A549 (cell line): ENCODE measurements around the gene VGF. TPM values are rescaled to one million over a fixed set of nuclear protein-coding genes. Genes with fewer than 3 reads are reported as not detected.
"Not testable (repeated sequence)": the region's sequence is repeated elsewhere in the genome, so short reads cannot be mapped to it uniquely, and the experiment has no call there.

ENCODE experiments used
- ATAC-seq, 2 experiments: fragments of 200-7000 bp in 1 of 2; fragments of >200 bp in 1 of 2; cut with Nextera tagmentation in 1 of 2; cut with Tn5 transposase in 1 of 2; 3 replicates each; pipeline versions ENCODE4 v1.8.0 to v1.9.1; 2018 to 2020; ENCODE audit warnings: mild to moderate bottlenecking in 1 of 2, moderate library complexity in 1 of 2
- CTCF ChIA-PET: fragments of 300-600 bp; sonication (Branson Sonifier 250); formaldehyde crosslinking; extraction: SDS; loops from one replicate; lab custom pipeline; 2021; ENCODE audit warnings: antibody characterized with exemption, inconsistent platforms; lab: Yijun Ruan, JAX
- POLR2A ChIA-PET: fragments of 350-600 bp; formaldehyde crosslinking; extraction: SDS; loops from one replicate; lab custom pipeline; 2021; ENCODE audit warnings: antibody characterized with exemption, inconsistent platforms; lab: Yijun Ruan, JAX
- DNase-seq, 2 experiments: peaks; one replicate each; pipeline versions ENCODE4 v3.0.0 to v3.0.0-alpha.2; 2011 to 2016; ENCODE audit warnings: low read depth in 1 of 2, low spot score in 1 of 2
- FAIRE-seq: peaks from 2 replicates; lab custom pipeline; 2011; peaks lifted over from hg19 to GRCh38; lab: Jason Lieb, UNC
- H3K27ac ChIP-seq, 2 experiments: fragments of >200 bp; sonication (Bioruptor Twin); formaldehyde crosslinking; 3 replicates each; pipeline ENCODE4 v1.5.1; 2016 to 2017
- H3K4me1 ChIP-seq: fragments of >200 bp; sonication (Bioruptor Twin); formaldehyde crosslinking; 3 replicates; pipeline ENCODE4 v1.6.1; 2016
- H3K4me2 ChIP-seq: fragments of >200 bp; sonication (Bioruptor Twin); formaldehyde crosslinking; 3 replicates; pipeline ENCODE4 v1.6.1; 2016
- H3K4me3 ChIP-seq: fragments of >200 bp; sonication (Bioruptor Twin); formaldehyde crosslinking; 3 replicates; pipeline ENCODE4 v1.5.1; 2016
- H3K9me3 ChIP-seq: fragments of >200 bp; sonication (Bioruptor Twin); formaldehyde crosslinking; 3 replicates; pipeline ENCODE4 v1.6.1; 2016
- CEBPB ChIP-seq, 2 experiments: fragments of >200 bp in 1 of 2; sonication (Bioruptor Twin) in 1 of 2; formaldehyde crosslinking in 1 of 2; IDR thresholded peaks; 2 replicates each; pipeline ENCODE4 v1.6.1; 2012 to 2016
- CHD2 ChIP-seq: fragments of 150-350 bp; IDR thresholded peaks from 2 replicates; pipeline ENCODE4 v1.6.1; 2014; ENCODE audit warnings: low read length; ENCODE audit not compliant: partially characterized antibody
- CHD4 ChIP-seq: fragments of 200-600 bp; sonication (generic); IDR thresholded peaks from 2 replicates; pipeline ENCODE4 v1.6.1; 2016; ENCODE audit warnings: antibody characterized with exemption, mild to moderate bottlenecking, borderline replicate concordance
- FOSB ChIP-seq: fragments of 250-450 bp; sonication (Bioruptor Pico); IDR thresholded peaks from 2 replicates; pipeline ENCODE4 v1.5.0; 2020; ENCODE audit warnings: mild to moderate bottlenecking, moderate library complexity
- FOXS1 ChIP-seq: fragments of 250-450 bp; sonication (Bioruptor Pico); IDR thresholded peaks from 2 replicates; pipeline ENCODE4 v1.5.0; 2020; ENCODE audit warnings: mild to moderate bottlenecking, moderate library complexity
- GATA3 ChIP-seq: IDR thresholded peaks from 2 replicates; pipeline ENCODE4 v1.6.1; 2012; ENCODE audit warnings: borderline replicate concordance
- HEYL ChIP-seq: fragments of 250-450 bp; sonication (Bioruptor Pico); IDR thresholded peaks from 2 replicates; pipeline ENCODE4 v1.8.0; 2021; ENCODE audit warnings: mild to moderate bottlenecking, moderate library complexity
- HOXA7 ChIP-seq: fragments of 250-450 bp; sonication (Bioruptor Pico); IDR thresholded peaks from 2 replicates; pipeline ENCODE4 v1.5.0; 2020; ENCODE audit warnings: mild to moderate bottlenecking, moderate library complexity
- JUN ChIP-seq, 2 experiments: fragments of >200 bp; sonication (Bioruptor Twin); formaldehyde crosslinking; IDR thresholded peaks; 2 replicates in 1 of 2; 3 replicates in 1 of 2; pipeline ENCODE4 v1.6.1; 2016 to 2017
- MAZ ChIP-seq: fragments of 150-350 bp; IDR thresholded peaks from 2 replicates; pipeline ENCODE4 v1.6.1; 2014; ENCODE audit warnings: antibody characterized with exemption, low read depth, low read length, borderline replicate concordance
- NR3C1 ChIP-seq: fragments of >200 bp; sonication (Bioruptor Twin); formaldehyde crosslinking; IDR thresholded peaks from 3 replicates; pipeline ENCODE4 v1.6.1; 2017
- PHF8 ChIP-seq: fragments of 200-600 bp; sonication (generic); IDR thresholded peaks from 2 replicates; pipeline ENCODE4 v1.6.1; 2016; ENCODE audit warnings: low read depth, mild to moderate bottlenecking, antibody characterized with exemption, moderate library complexity, borderline replicate concordance
- RAD21 ChIP-seq, 2 experiments: fragments of >200 bp in 1 of 2; sonication (Bioruptor Twin) in 1 of 2; formaldehyde crosslinking in 1 of 2; IDR thresholded peaks in 1 of 2; conservative IDR thresholded peaks in 1 of 2; 2 replicates in 1 of 2; 3 replicates in 1 of 2; pipeline ENCODE4 v1.6.1; 2012 to 2018; ENCODE audit warnings: inconsistent platforms in 1 of 2
- RARB ChIP-seq: fragments of 250-450 bp; sonication (Bioruptor Pico); IDR thresholded peaks from 2 replicates; pipeline ENCODE4 v1.8.0; 2021; ENCODE audit warnings: mild to moderate bottlenecking, moderate library complexity
- RCOR1 ChIP-seq: fragments of 150-350 bp; IDR thresholded peaks from 2 replicates; pipeline ENCODE4 v1.6.1; 2014; ENCODE audit warnings: antibody characterized with exemption, low read length, low read depth
- SMC3 ChIP-seq: fragments of >200 bp; sonication (Bioruptor Twin); formaldehyde crosslinking; IDR thresholded peaks from 3 replicates; pipeline ENCODE4 v1.6.1; 2018; ENCODE audit warnings: inconsistent platforms
- TFCP2L1 ChIP-seq: fragments of 250-450 bp; sonication (Bioruptor Pico); IDR thresholded peaks from 2 replicates; pipeline ENCODE4 v1.5.0; 2021; ENCODE audit warnings: mild to moderate bottlenecking
- TP53 ChIP-seq: fragments of 250-450 bp; sonication (Bioruptor Pico); IDR thresholded peaks from 2 replicates; pipeline ENCODE4 v1.5.0; 2021; ENCODE audit warnings: mild to moderate bottlenecking, moderate library complexity
- WGBS: methylation state at CpG from one replicate; pipeline ENCODE4 v1.1.6; 2017; ENCODE audit errors: missing lambda C conversion rate; 5-methylcytosine and 5-hydroxymethylcytosine counted together
- polyA plus RNA-seq, 4 experiments: library from polyadenylated mRNA; depleted of rRNA in 3 of 4; stranded (reverse); fragments of >200 nt; fragmentation: RNase III in 1 of 4; extraction: RNeasy Plus Mini Kit Qiagen cat#74134 plus additional on column Dnase treatment in 1 of 4; gene quantifications; 2 replicates in 3 of 4; 3 replicates in 1 of 4; pipeline ENCODE4 v1.2.3, GENCODE V29; 2011 to 2017
- TF ChIP-seq, protein P1 (sequence below): IDR thresholded peaks from 2 replicates; pipeline ENCODE4 v1.6.1; 2012

VGF gene
- polyA plus RNA-seq, 2 of the 4 experiments (the other 2 are of a cell fraction): 0.16 to 2.7 TPM

DNA sequence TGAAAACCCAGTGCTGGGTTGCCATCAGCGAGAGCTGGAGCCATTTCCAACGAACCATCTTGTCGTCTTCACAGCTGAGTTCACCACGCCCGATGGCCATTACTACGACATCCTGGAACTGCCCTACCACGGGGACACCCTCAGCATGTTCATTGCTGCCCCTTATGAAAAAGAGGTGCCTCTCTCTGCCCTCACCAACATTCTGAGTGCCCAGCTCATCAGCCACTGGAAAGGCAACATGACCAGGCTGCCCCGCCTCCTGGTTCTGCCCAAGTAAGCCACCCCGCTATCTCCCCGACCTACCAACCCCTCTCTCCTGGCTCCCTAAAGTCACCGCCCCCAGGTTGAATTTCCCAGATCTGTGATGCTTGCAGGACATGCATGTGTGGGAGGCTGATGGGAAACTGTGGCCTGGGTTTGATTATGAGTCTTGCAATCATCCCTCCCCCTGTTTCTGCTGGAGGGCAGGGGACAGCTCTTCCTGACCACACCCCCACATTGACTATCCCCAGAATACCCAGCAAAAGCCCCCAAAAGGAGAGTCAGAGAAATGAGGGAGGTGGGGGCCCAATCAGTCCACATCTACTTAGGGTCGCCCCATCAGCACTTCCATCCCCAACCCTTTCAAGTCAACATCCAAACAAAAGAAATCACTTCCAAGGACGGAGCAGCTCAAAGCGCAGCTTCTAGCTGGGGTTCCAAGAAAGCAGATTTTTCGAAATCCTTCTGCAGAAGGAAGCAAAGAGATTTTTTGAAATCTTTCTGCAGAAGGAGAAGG, 31.6 kb downstream of the VGF start:
- no peak for FAIRE-seq
- 81% methylated on average over 15 of the region's 15 CpGs for WGBS

DNA sequence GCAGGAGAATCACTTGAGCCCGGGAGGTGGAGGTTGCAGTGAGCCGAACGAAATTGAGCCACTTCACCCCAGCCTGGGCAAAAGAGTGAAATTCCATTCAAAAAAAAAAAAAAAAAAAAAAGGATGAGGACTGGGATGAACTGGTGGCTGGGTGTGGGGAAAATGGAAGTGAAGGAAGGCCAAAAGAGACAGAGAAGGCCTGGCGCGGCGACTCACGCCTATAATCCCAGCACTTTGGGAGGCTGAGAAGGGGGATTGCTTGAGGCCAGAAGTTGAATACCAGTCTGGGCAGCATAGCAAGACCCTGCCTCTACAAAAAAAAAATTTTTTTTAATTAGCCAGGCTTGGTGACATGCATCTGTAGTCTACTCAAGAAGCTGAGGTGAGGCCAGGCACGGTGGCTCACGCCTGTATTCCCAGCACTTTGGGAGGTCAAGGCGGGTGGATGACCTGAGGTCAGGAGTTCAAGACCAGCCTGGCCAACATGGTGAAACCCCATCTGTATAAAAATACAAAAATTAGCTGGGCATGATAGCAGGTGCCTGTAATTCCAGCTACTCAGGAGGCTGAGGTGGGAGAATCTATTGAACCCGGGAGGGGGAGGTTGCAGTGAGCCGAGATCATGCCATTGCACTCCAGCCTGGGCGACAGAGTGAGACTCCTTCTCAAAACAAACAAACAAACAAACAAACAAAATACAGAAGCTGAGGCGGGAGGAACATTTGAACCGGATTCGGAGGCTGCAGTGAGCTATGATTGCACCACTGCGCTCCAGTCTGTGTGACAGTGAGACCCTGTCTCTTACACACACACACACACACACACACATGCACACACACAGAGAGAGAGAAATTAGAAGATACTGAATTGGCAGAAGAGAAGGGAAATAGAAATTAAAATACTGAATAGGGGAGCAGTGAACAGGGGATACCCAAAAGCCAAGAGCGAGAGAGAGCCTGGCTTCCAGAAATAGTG, 32.5 kb downstream of the VGF start:
- peak; percentile 59 for TF ChIP-seq FOSB (CRISPR knock-in tag)
- TF ChIP-seq, all 56 proteins: peak for 1; not testable (repeated sequence) for 55
- FAIRE-seq, ATAC-seq: not testable (repeated sequence)

More for the DNA sequence above, 31.6 kb downstream of the VGF start:
- H3K9me3 ChIP-seq: no peaks in the 10 kb centered on the region
- H3K4me1 ChIP-seq: peaks cover 89% of the 10 kb centered on the region
- DNase-seq (no peak), ATAC-seq (peak in 1 of 2 experiments; percentile 1; a peak in 3 of 6 replicates)
- ChIA-PET CTCF (interaction anchor here (0.6 to 32.8 kb wide), 15 partner anchors 9 to 239 kb away, joined by 3 to 600 read pairs (median 4); partner anchors contain the start of genes ACHE and SERPINE1), POLR2A (no interaction called here)
- no peak overlapping the region for H3K4me3 ChIP-seq
- H3K4me2 ChIP-seq: peak overlapping the region; percentile 53
- peak overlapping the region in 1 of 2 experiments; percentile 63; a peak in 4 of 6 replicates for H3K27ac ChIP-seq
- TF ChIP-seq CEBPB (IDR thresholded peaks at IDR 0.05) (no peak), GATA3 (no peak), TP53 (CRISPR knock-in tag) (no peak), JUN (IDR thresholded peaks at IDR 0.05) (0 out of 5 replicates have a peak, but pooled peaks of 1 of the 2 experiments have one; percentile 21), FOXS1 (CRISPR knock-in tag) (no peak), HOXA7 (CRISPR knock-in tag) (peak; percentile 42; the same call in 1 of the 2 replicates), TFCP2L1 (CRISPR knock-in tag) (0 out of 2 replicates have a peak, but pooled peaks have one; percentile 66)

DNA sequence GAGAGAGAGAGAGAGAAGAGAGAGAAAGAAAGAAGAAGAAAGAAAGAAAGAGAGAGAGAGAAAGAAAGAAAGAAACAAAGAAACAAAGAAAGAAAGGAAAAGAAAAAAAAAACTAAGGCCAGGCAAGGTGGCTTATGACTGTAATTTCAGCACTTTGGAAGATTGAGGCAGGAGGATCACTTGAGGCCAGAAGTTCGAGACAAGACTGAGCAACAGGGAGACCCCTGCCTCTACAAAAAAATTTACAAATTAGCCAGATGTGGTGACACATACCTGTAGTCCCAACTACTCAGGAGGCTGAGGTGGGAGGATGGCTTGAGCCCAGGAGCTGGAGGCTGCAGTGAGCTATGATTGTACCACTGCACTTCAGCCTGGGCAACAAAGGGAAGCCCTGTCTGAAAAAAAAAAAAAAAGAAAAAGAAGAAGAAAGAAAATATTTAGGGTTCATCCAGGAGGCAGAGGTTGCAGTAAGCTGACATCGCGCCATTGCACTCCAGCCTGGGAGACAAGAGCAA, 35.7 kb downstream of the VGF start:
- peak overlapping the region; percentile 94 for H3K4me2 ChIP-seq
- CTCF ChIA-PET: interaction anchor here (0.7 to 32.8 kb wide), 8 partner anchors 8 to 250 kb away, joined by 3 to 600 read pairs (median 5); no protein-coding TSS in a partner anchor
- TF ChIP-seq JUN (IDR thresholded peaks at IDR 0.05) (0 out of 5 replicates have a peak, but pooled peaks of 1 of the 2 experiments have one; percentile 46), NR3C1 (no peak)
- ATAC-seq (no peak), FAIRE-seq (no peak), DNase-seq (no peak)
- WGBS: 91% methylated on average over 3 of the region's 3 CpGs
- peak overlapping the region; percentile 63 for H3K4me3 ChIP-seq
- POLR2A ChIA-PET: interaction anchor here (0.7 to 1.2 kb wide), 2 partner anchors 11 to 28 kb away, joined by 3 read pairs; no protein-coding TSS in a partner anchor
- H3K4me1 ChIP-seq: peaks cover 79% of the 10 kb centered on the region
- H3K9me3 ChIP-seq: no peaks in the 10 kb centered on the region; the same call in 2 of the 3 replicates
- peak overlapping the region; percentile 34 to 94; a peak in 4 of 6 replicates for H3K27ac ChIP-seq

More for the DNA sequence above, 32.5 kb downstream of the VGF start:
- POLR2A ChIA-PET, H3K4me3 ChIP-seq, DNase-seq, H3K9me3 ChIP-seq: not testable (repeated sequence)
- Histone ChIP-seq H3K4me1 (peaks cover 87% of the 10 kb centered on the region), H3K4me2 (peak overlapping the region; percentile 53), H3K27ac (peak overlapping the region in 1 of 2 experiments; percentile 63; a peak in 3 of 6 replicates)
- CTCF ChIA-PET: interaction anchor here (0.7 to 32.8 kb wide), 9 partner anchors 8 to 238 kb away, joined by 3 to 600 read pairs (median 15); partner anchors contain the start of genes ACHE and SERPINE1
- WGBS: 85% methylated on average over 18 of the region's 18 CpGs

DNA sequence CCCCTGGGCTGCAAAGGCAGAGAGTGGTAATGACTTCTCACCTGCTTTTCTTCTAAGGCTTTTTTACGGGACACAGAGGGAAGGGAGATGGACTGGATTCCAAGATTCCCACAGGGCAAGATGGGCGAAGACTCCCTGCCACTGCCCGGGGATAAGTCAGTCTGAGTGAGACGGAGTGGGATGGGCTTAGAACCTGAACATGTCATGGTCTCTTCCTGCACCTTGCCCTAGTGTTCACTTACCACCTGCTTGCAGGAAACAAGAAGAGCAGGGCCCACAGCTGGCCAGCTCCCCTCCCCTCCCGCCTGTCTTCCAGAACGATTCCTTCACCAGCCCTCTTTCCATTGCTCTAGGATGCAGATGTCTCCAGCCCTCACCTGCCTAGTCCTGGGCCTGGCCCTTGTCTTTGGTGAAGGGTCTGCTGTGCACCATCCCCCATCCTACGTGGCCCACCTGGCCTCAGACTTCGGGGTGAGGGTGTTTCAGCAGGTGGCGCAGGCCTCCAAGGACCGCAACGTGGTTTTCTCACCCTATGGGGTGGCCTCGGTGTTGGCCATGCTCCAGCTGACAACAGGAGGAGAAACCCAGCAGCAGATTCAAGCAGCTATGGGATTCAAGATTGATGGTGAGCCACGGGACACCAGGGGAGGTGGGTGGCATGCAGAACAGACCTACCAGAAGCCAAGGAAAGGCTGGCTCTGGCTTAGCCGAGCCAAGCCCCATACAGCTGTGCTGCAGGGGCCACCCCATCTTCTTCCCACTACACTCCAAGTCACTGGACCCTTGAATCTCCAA, 37.1 kb downstream of the VGF start:
- H3K4me1 ChIP-seq: peaks cover 79% of the 10 kb centered on the region
- peak overlapping the region; percentile 94 for H3K4me2 ChIP-seq
- FAIRE-seq: no peak
- POLR2A ChIA-PET: interaction anchor here (1.2 to 3.5 kb wide), 8 partner anchors 8 to 37 kb away, joined by 3 to 51 read pairs (median 13); partner anchors contain the start of gene VGF
- ATAC-seq: peak in 1 of 2 experiments; percentile 9; a peak in 3 of 6 replicates
- no peak for DNase-seq
- H3K4me3 ChIP-seq: peak overlapping the region; percentile 63
- WGBS: 28% methylated on average over 14 of the region's 14 CpGs
- H3K27ac ChIP-seq: peak overlapping the region; percentile 94 to 95
- CTCF ChIA-PET: interaction anchor here (0.7 to 32.8 kb wide), 8 partner anchors 8 to 70 kb away, joined by 3 to 600 read pairs (median 10); no protein-coding TSS in a partner anchor
- TF ChIP-seq RCOR1 (no peak), PHF8 (no peak), RAD21 (conservative IDR thresholded peaks at IDR 0.05 in 1 of 2, IDR thresholded peaks at IDR 0.05 in 1 of 2) (no peak), SMC3 (no peak), HOXA7 (CRISPR knock-in tag) (no peak), RARB (peak; percentile 67; the same call in 1 of the 2 replicates), MAZ (no peak), CHD4 (no peak), FOSB (CRISPR knock-in tag) (no peak), CHD2 (no peak), TFCP2L1 (CRISPR knock-in tag) (no peak), HEYL (CRISPR knock-in tag) (no peak)
- TF ChIP-seq, protein P1, sequence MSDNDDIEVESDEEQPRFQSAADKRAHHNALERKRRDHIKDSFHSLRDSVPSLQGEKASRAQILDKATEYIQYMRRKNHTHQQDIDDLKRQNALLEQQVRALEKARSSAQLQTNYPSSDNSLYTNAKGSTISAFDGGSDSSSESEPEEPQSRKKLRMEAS: peak; percentile 69
- no peaks in the 10 kb centered on the region; the same call in 2 of the 3 replicates for H3K9me3 ChIP-seq
